Heart left ventricle (tissue), 13 donors: ENCODE measurements around the gene FNIP1.

Experiments
- POLR2A ChIP-seq, 2 donors: fragments of 450-650 bp; IDR thresholded peaks; one replicate each; pipeline ENCODE4 v1.6.1; 2017; ENCODE audit warnings: antibody characterized with exemption in 2 of 2, mild to moderate bottlenecking in 2 of 2, moderate library complexity in 2 of 2
- TF ChIP-seq, protein P1 (sequence below), 12 donors: fragments of 200-600 bp; sonication (generic) in 4 of 12; IDR thresholded peaks; one replicate each; pipeline versions ENCODE4 v1.5.0 to v1.8.0; 2018 to 2022; ENCODE audit warnings: antibody characterized with exemption in 12 of 12, mild to moderate bottlenecking in 5 of 12
- donor health status: ischemic (EF 13 %, LVEDD 7.1; RV severe dilation, severe dysfunction).
- donor health status: DM: no; HTN: yes; CAD: no.
- donor health status: DM: no; HTN: no; CAD: no.
- donor health status: ischemic (EF 25% LVEDD 6.9; RV normal size, moderate dysfunction).
- donor health status: ischemic (EF 25% LVEDD 5.7; RV mildly dilated, moderate dysfunction).
- donor health status: ischemic (EF 35%, LVEDD 5.7; RV mildly dilated, moderate dysfunction).
- donor health status: nonischemic (EF 11% LVEDD 7.7; RV severe dilation, severe dysfunction).
- donor health status: DM: yes; HTN: yes; CAD: no.
- donor health status: PGD.
- donor health status: ischemic (EF 29% LVEDD 5.4; RV normal size, mild dysfunction).
- donor health status: nonischemic (EF 23%, LVEDD 6.1; RV moderate dilation, normal function).

DNA sequence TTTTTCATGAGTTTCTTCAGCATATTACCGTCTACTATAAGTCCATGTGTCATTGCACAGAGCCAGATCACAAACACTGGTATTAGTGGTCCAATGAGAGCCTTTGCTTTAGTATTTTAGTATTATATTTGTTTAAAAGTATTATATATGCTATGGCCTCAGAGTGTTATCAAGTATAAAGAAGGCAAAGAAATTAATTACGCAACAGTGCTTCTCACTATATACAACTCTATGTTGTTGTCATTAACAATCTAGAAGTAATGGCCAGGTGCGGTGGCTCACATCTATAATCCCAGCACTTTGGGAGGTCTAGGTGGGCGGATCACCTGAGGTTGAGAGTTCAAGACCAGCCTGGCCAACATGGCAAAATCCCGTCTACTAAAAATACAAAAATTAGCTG is 114.6 kb downstream of the FNIP1 start:
- TF ChIP-seq, protein P1, sequence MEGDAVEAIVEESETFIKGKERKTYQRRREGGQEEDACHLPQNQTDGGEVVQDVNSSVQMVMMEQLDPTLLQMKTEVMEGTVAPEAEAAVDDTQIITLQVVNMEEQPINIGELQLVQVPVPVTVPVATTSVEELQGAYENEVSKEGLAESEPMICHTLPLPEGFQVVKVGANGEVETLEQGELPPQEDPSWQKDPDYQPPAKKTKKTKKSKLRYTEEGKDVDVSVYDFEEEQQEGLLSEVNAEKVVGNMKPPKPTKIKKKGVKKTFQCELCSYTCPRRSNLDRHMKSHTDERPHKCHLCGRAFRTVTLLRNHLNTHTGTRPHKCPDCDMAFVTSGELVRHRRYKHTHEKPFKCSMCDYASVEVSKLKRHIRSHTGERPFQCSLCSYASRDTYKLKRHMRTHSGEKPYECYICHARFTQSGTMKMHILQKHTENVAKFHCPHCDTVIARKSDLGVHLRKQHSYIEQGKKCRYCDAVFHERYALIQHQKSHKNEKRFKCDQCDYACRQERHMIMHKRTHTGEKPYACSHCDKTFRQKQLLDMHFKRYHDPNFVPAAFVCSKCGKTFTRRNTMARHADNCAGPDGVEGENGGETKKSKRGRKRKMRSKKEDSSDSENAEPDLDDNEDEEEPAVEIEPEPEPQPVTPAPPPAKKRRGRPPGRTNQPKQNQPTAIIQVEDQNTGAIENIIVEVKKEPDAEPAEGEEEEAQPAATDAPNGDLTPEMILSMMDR (IDR thresholded peaks at IDR 0.05) = no peak
- no peak for TF ChIP-seq POLR2A (IDR thresholded peaks at IDR 0.05)
